WTC11 (cell line): Measurements from ENCODE around the gene SDHB.

ENCODE experiments used
- ELF4 ChIP-seq: sonication (generic); formaldehyde crosslinking; IDR thresholded peaks from 2 replicates; pipeline ENCODE4 v1.8.1; 2022; ENCODE audit warnings: low read depth, mild to moderate bottlenecking, moderate library complexity, missing genetic modification reagents
- GABPB1 ChIP-seq: sonication (generic); formaldehyde crosslinking; IDR thresholded peaks from 2 replicates; pipeline ENCODE4 v1.8.1; 2023; ENCODE audit warnings: mild to moderate bottlenecking, missing genetic modification reagents
- JUN ChIP-seq: sonication (generic); formaldehyde crosslinking; IDR thresholded peaks from 2 replicates; pipeline ENCODE4 v1.8.0; 2023; ENCODE audit warnings: mild to moderate bottlenecking, missing genetic modification reagents
- NFYB ChIP-seq: sonication (generic); formaldehyde crosslinking; conservative IDR thresholded peaks from 2 replicates; pipeline ENCODE4 v1.8.0; 2022; ENCODE audit warnings: low read depth, missing genetic modification reagents
- NR1H2 ChIP-seq: sonication (generic); formaldehyde crosslinking; IDR thresholded peaks from 2 replicates; pipeline ENCODE4 v1.9.0; 2021; ENCODE audit warnings: mild to moderate bottlenecking, moderate library complexity, missing genetic modification reagents
- NR2C2 ChIP-seq: sonication (generic); formaldehyde crosslinking; IDR thresholded peaks from 2 replicates; pipeline ENCODE4 v1.8.0; 2022; ENCODE audit warnings: mild to moderate bottlenecking, missing genetic modification reagents
- NR3C1 ChIP-seq: sonication (generic); formaldehyde crosslinking; conservative IDR thresholded peaks from 2 replicates; pipeline ENCODE4 v1.8.1; 2023; ENCODE audit warnings: low read depth, mild to moderate bottlenecking, missing genetic modification reagents
- ZNF263 ChIP-seq: sonication (generic); formaldehyde crosslinking; IDR thresholded peaks from 2 replicates; pipeline ENCODE4 v1.8.1; 2022; ENCODE audit warnings: low read depth, mild to moderate bottlenecking, moderate library complexity, missing genetic modification reagents
- TF ChIP-seq, protein P1 (sequence below): fragments of 200-600 bp; IDR thresholded peaks from 2 replicates; pipeline ENCODE4 v1.8.0; 2022; ENCODE audit warnings: antibody characterized with exemption
- TF ChIP-seq, protein P2 (sequence below): sonication (generic); formaldehyde crosslinking; IDR thresholded peaks from 2 replicates; pipeline ENCODE4 v1.8.0; 2022; ENCODE audit warnings: mild to moderate bottlenecking, missing genetic modification reagents
- TF ChIP-seq, protein P3 (sequence below): sonication (generic); formaldehyde crosslinking; IDR thresholded peaks from 2 replicates; pipeline ENCODE4 v1.8.0; 2022; ENCODE audit warnings: missing genetic modification reagents
- TF ChIP-seq, protein P4 (sequence below): sonication (generic); formaldehyde crosslinking; IDR thresholded peaks from 2 replicates; pipeline ENCODE4 v1.8.1; 2022; ENCODE audit warnings: mild to moderate bottlenecking, moderate library complexity, missing genetic modification reagents
- TF ChIP-seq, protein P5 (sequence below): sonication (generic); formaldehyde crosslinking; IDR thresholded peaks from 2 replicates; pipeline ENCODE4 v1.8.0; 2022; ENCODE audit warnings: mild to moderate bottlenecking, missing genetic modification reagents

DNA sequence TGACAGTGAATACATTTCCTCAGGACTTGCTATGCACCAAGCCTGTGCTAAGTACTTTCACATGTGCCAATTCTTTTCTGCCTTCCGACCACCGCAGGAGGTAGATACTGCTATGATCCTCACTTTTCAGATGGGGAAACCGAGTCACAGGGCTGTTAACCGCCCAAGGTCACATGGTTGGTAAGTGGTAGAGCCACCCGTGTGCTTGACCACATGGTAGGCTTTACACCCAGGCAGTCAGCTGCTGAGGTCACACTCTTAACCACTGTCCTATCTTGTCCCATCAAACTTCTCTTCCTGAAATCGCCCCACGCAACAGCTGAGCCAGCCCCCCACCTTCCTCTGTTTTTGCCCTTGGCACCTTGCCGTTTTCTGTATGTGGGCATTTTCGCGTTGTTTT lies 31.0 kb upstream of the SDHB start:
- TF ChIP-seq, protein P1, sequence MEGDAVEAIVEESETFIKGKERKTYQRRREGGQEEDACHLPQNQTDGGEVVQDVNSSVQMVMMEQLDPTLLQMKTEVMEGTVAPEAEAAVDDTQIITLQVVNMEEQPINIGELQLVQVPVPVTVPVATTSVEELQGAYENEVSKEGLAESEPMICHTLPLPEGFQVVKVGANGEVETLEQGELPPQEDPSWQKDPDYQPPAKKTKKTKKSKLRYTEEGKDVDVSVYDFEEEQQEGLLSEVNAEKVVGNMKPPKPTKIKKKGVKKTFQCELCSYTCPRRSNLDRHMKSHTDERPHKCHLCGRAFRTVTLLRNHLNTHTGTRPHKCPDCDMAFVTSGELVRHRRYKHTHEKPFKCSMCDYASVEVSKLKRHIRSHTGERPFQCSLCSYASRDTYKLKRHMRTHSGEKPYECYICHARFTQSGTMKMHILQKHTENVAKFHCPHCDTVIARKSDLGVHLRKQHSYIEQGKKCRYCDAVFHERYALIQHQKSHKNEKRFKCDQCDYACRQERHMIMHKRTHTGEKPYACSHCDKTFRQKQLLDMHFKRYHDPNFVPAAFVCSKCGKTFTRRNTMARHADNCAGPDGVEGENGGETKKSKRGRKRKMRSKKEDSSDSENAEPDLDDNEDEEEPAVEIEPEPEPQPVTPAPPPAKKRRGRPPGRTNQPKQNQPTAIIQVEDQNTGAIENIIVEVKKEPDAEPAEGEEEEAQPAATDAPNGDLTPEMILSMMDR, result no peak
- TF ChIP-seq ELF4 (CRISPR knock-in tag), result no peak
- no peak for TF ChIP-seq JUN (CRISPR knock-in tag)
- TF ChIP-seq, protein P2, sequence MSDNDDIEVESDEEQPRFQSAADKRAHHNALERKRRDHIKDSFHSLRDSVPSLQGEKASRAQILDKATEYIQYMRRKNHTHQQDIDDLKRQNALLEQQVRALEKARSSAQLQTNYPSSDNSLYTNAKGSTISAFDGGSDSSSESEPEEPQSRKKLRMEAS (CRISPR knock-in tag), result no peak
- TF ChIP-seq NR3C1 (CRISPR knock-in tag), result no peak
- no peak for TF ChIP-seq NR2C2
- TF ChIP-seq, protein P3, sequence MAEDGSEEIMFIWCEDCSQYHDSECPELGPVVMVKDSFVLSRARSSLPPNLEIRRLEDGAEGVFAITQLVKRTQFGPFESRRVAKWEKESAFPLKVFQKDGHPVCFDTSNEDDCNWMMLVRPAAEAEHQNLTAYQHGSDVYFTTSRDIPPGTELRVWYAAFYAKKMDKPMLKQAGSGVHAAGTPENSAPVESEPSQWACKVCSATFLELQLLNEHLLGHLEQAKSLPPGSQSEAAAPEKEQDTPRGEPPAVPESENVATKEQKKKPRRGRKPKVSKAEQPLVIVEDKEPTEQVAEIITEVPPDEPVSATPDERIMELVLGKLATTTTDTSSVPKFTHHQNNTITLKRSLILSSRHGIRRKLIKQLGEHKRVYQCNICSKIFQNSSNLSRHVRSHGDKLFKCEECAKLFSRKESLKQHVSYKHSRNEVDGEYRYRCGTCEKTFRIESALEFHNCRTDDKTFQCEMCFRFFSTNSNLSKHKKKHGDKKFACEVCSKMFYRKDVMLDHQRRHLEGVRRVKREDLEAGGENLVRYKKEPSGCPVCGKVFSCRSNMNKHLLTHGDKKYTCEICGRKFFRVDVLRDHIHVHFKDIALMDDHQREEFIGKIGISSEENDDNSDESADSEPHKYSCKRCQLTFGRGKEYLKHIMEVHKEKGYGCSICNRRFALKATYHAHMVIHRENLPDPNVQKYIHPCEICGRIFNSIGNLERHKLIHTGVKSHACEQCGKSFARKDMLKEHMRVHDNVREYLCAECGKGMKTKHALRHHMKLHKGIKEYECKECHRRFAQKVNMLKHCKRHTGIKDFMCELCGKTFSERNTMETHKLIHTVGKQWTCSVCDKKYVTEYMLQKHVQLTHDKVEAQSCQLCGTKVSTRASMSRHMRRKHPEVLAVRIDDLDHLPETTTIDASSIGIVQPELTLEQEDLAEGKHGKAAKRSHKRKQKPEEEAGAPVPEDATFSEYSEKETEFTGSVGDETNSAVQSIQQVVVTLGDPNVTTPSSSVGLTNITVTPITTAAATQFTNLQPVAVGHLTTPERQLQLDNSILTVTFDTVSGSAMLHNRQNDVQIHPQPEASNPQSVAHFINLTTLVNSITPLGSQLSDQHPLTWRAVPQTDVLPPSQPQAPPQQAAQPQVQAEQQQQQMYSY (CRISPR knock-in tag), result no peak
- TF ChIP-seq NFYB (CRISPR knock-in tag), result no peak
- TF ChIP-seq, protein P4, sequence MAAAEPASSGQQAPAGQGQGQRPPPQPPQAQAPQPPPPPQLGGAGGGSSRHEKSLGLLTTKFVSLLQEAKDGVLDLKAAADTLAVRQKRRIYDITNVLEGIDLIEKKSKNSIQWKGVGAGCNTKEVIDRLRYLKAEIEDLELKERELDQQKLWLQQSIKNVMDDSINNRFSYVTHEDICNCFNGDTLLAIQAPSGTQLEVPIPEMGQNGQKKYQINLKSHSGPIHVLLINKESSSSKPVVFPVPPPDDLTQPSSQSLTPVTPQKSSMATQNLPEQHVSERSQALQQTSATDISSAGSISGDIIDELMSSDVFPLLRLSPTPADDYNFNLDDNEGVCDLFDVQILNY (CRISPR knock-in tag), result no peak
- TF ChIP-seq, protein P5, sequence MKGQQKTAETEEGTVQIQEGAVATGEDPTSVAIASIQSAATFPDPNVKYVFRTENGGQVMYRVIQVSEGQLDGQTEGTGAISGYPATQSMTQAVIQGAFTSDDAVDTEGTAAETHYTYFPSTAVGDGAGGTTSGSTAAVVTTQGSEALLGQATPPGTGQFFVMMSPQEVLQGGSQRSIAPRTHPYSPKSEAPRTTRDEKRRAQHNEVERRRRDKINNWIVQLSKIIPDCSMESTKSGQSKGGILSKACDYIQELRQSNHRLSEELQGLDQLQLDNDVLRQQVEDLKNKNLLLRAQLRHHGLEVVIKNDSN, result no peak
- no peak for TF ChIP-seq NR1H2 (CRISPR knock-in tag)
- no peak for TF ChIP-seq ZNF263 (CRISPR knock-in tag)
- no peak for TF ChIP-seq GABPB1 (CRISPR knock-in tag)
